Thyroid gland (tissue), 4 donors: ENCODE results near the gene DPP3. TPM values are rescaled to one million over a fixed set of nuclear protein-coding genes. Genes with fewer than 3 reads are reported as not detected.
"Not testable (repeated sequence)": the region's sequence is repeated elsewhere in the genome, so short reads cannot be mapped to it uniquely, and the experiment has no call there.

Experiments used
- DNase-seq, 2 donors: peaks; one replicate each; pipeline ENCODE4 v3.0.0-alpha.2; 2019
- H3K27ac ChIP-seq, 3 donors: fragments of 200-600 bp; sonication (generic); 1 replicate in 2 of 3; 2 replicates in 1 of 3; pipeline ENCODE4 v1.5.1; 2016 to 2019; ENCODE audit warnings: mild to moderate bottlenecking in 1 of 3, moderate library complexity in 1 of 3
- H3K27me3 ChIP-seq: fragments of 200-600 bp; sonication (generic); one replicate; pipeline ENCODE4 v1.5.1; 2019
- H3K36me3 ChIP-seq, 2 donors: fragments of 200-600 bp; sonication (generic); one replicate each; pipeline ENCODE4 v1.5.1; 2016 to 2019
- H3K4me1 ChIP-seq, 2 donors: fragments of 200-600 bp; sonication (generic); one replicate each; pipeline ENCODE4 v1.5.1; 2017 to 2019
- H3K4me3 ChIP-seq, 3 donors: fragments of 200-600 bp; sonication (generic); replicated peaks in 1 of 3; 1 replicate in 2 of 3; 2 replicates in 1 of 3; pipeline ENCODE4 v1.5.1; 2016; ENCODE audit warnings: mild to moderate bottlenecking in 1 of 3
- H3K9me3 ChIP-seq: fragments of 200-600 bp; sonication (generic); one replicate; pipeline ENCODE4 v1.5.1; 2017
- POLR2A ChIP-seq, 2 donors: fragments of 450-650 bp; IDR thresholded peaks; one replicate each; pipeline ENCODE4 v1.6.1; 2017; ENCODE audit warnings: antibody characterized with exemption in 2 of 2, mild to moderate bottlenecking in 2 of 2, moderate library complexity in 1 of 2
- WGBS, 2 donors: methylation state at CpG; one replicate each; pipeline ENCODE4 v1.1.5; 2017; 5-methylcytosine and 5-hydroxymethylcytosine counted together
- intact Hi-C: fragments of 100-400 bp; cut with DNase I; formaldehyde crosslinking; loops from one replicate; pipeline ENCODE4 v1.15.1; 2023
- total RNA-seq, 4 donors: library from RNA; depleted of rRNA; stranded (reverse); fragments of >200 nt; gene quantifications; one replicate each; pipeline ENCODE4 v1.2.3, GENCODE V29; 2016
- TF ChIP-seq, protein P1 (sequence below), 6 experiments: fragments of 200-600 bp in 3 of 6; fragments of 450-650 bp in 3 of 6; sonication (generic) in 3 of 6; IDR thresholded peaks; one replicate each; pipeline ENCODE4 v1.5.1; 2016 to 2019; ENCODE audit warnings: antibody characterized with exemption in 6 of 6, mild to moderate bottlenecking in 2 of 6, inconsistent platforms in 1 of 6, moderate library complexity in 1 of 6

DPP3 gene
- total RNA-seq, 4 donors from 2014 or later = 10.9 to 38.7 (median 35.8) TPM

DNA sequence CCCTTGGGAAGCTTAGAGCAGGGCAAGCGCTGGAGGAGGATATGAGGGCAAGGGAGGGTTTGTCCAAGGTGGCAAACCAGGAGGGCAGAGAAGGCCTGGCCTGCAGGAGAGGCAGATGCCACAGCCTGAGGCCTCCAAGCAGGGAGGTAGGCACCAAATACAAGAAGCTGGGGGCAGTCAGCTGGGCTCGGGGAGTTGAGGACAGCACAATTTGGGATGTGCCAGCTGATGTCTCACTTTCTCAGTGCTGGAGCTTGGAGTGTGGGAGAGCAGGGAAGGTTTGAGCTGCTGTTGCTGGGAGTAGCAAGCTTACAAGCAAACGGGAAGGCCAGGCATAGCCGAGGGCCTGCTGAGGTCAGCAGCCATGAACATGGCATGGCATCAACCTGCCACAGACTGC, 61.7 kb downstream of the DPP3 start:
- WGBS, 2 donors = 90 to 92% methylated on average over 4 of the region's 4 CpGs
- Histone ChIP-seq H3K4me1 (peaks cover 13 to 16% of the 10 kb centered on the region in 2 donors), H3K27ac (no peak overlapping the region), H3K36me3 (peaks cover 0 to 7% of the 10 kb centered on the region in 2 donors), H3K27me3 (no peaks in the 10 kb centered on the region), H3K4me3 (no peak overlapping the region), H3K9me3 (no peaks in the 10 kb centered on the region)
- DNase-seq = no peak
- intact Hi-C loops = no loop called here
- TF ChIP-seq POLR2A (IDR thresholded peaks at IDR 0.05) = no peak
- TF ChIP-seq, protein P1, sequence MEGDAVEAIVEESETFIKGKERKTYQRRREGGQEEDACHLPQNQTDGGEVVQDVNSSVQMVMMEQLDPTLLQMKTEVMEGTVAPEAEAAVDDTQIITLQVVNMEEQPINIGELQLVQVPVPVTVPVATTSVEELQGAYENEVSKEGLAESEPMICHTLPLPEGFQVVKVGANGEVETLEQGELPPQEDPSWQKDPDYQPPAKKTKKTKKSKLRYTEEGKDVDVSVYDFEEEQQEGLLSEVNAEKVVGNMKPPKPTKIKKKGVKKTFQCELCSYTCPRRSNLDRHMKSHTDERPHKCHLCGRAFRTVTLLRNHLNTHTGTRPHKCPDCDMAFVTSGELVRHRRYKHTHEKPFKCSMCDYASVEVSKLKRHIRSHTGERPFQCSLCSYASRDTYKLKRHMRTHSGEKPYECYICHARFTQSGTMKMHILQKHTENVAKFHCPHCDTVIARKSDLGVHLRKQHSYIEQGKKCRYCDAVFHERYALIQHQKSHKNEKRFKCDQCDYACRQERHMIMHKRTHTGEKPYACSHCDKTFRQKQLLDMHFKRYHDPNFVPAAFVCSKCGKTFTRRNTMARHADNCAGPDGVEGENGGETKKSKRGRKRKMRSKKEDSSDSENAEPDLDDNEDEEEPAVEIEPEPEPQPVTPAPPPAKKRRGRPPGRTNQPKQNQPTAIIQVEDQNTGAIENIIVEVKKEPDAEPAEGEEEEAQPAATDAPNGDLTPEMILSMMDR (IDR thresholded peaks at IDR 0.05) = no peak

DNA sequence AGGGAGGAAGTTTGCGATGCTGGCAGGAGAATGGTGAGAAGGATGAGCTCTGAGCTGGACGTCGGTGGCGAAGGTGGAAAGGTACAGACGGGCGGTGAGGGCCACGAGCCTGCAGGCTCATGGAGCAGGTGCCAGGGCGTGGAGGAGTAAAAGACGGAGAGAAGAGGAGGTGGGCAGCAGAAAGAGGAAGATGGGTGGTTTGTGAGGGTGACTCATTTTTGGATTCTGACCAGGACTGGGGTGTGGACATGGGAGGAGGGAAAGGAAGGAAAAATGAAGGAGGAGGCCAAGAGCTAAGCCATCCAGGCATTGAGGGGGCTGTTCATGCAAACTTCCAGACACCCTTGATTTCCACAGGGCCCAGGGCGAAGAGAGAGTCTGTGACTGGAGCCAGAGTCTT, 62.1 kb downstream of the DPP3 start:
- Histone ChIP-seq H3K27me3 (no peaks in the 10 kb centered on the region), H3K4me3 (no peak overlapping the region), H3K36me3 (peaks cover 0 to 4% of the 10 kb centered on the region in 2 donors), H3K4me1 (peaks cover 15 to 16% of the 10 kb centered on the region in 2 donors), H3K9me3 (no peaks in the 10 kb centered on the region), H3K27ac (no peak overlapping the region)
- intact Hi-C loops = no loop called here
- no peak for DNase-seq
- WGBS, 2 donors = 88 to 93% methylated on average over 10 of the region's 10 CpGs
- TF ChIP-seq, protein P1 (IDR thresholded peaks at IDR 0.05) = no peak
- no peak for TF ChIP-seq POLR2A (IDR thresholded peaks at IDR 0.05)

DNA sequence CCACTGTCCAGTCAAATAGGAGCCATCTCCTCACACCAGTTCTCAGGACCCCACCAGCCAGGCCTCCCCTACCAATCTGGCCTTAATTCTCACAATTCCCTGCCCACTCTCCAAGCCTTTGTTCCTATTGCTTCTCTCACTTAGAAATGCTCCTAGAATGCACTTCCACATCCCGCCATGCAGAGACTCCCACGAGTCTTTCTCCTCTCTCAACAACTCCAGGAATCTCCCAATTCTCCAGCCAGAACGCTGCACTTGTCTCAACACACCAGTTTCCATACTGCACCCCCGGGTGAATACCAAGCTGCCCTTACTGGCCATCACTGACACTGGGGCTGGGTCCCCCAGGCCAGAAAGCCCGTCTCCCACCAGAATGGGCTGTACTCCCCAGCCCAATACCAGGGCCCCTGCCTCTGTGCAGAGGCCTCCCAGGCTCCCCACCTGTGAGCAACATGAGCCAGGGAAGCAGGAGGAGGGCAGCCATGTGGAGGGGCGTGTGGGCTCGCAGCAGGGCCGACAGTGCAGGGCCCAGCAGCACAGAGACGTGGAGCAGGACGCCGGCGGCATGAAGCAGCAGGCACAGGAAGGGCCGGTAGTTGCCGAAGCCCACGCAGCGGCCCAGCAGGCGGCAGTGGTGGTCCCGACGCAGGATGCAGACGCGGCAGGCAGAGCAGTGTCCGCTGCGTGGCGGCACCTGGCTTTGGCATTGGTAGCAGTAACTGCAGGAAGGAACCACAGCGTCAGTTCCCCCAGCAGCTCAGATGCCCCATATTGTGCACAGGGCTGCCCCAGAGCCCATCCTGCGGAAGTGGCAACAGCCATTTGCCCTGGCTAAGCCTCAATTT, 63.3 kb downstream of the DPP3 start:
- 54 to 58% methylated on average over 8 to 17 of the region's 26 CpGs for WGBS, 2 donors
- Histone ChIP-seq H3K4me1 (peaks cover 15 to 16% of the 10 kb centered on the region in 2 donors), H3K27ac (no peak overlapping the region), H3K9me3 (no peaks in the 10 kb centered on the region), H3K4me3 (no peak overlapping the region), H3K27me3 (no peaks in the 10 kb centered on the region), H3K36me3 (peaks cover 0 to 4% of the 10 kb centered on the region in 2 donors)
- intact Hi-C loops = no loop called here
- TF ChIP-seq, protein P1 (IDR thresholded peaks at IDR 0.05) = peak in 1 of 6 experiments; percentile 11
- no peak for TF ChIP-seq POLR2A (IDR thresholded peaks at IDR 0.05)
- peak; percentile 15 to 34 for DNase-seq

DNA sequence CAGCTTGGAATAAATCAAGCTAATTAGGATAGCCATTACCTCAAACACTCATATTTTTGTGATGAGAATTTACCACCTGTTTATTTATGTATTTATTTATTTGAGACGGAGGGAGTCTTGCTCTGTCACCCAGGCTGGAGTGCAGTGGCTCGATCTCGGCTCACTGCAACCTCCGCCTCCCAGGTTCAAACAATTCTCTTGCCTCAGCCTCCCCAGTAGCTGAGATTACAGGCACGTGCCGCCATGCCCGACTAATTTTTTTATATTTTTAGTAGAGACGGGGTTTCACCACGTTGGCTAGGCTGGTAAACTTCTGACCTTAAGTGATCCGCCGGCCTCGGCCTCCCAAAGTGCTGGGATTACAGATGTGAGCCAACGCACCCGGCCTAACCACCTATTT, 64.7 kb downstream of the DPP3 start:
- intact Hi-C loops, H3K27ac ChIP-seq, H3K27me3 ChIP-seq, H3K36me3 ChIP-seq, DNase-seq, H3K9me3 ChIP-seq: not testable (repeated sequence)
- 67 to 73% methylated on average over 14 of the region's 14 CpGs for WGBS, 2 donors
- Histone ChIP-seq H3K4me3 (peak overlapping the region in 1 of 3 donors; percentile 94), H3K4me1 (peaks cover 15 to 16% of the 10 kb centered on the region in 2 donors)

DNA sequence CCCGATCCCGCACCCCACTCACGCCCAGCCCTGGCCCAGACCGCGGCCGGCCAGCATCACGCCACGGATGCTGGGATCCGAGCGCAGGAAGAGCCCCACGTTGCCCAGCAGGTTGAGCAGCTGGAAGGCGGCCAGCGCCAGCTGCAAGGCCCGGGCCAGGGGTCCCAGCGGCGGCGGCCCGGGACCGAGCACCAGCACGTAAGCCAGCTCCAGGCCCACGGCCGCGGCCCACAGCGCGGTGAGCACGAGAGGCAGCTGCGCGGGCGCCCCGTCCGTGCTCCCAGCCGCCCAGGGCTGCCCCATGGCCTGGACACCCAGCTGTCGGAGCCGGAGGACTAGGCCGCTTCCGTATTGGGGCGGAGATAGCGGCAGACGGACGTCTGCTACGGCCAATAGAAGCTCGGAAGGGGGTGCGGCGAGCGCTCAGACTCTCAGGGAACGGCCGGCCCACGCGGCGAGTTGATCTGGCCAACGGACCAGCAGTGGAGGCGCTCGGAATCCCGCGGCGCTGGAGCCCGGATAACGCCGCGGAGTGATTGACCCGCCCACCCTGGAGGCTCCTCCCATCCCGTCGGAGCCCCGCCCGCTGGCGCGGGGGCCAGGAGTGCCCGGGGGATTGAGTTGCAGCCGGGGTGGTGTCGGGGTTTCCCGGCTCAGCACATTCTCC, 65.6 kb downstream of the DPP3 start, which contains the start of gene ZDHHC24:
Gene ZDHHC24 (minus strand): TSS at position 348 of the 667 bp plus-strand sequence. CDS start 45 bp downstream, at position 303.
- peak; percentile 98 for DNase-seq
- Histone ChIP-seq H3K9me3 (no peaks in the 10 kb centered on the region), H3K4me3 (peak within 1 kb of the TSS; percentile 80 to 94 (median 82)), H3K36me3 (peaks cover 0 to 4% of the 10 kb centered on the region in 2 donors), H3K27ac (peak within 1 kb of the TSS in 1 of 3 donors; percentile 58), H3K4me1 (peaks cover 15 to 16% of the 10 kb centered on the region in 2 donors), H3K27me3 (no peaks in the 10 kb centered on the region)
- intact Hi-C loops = no loop called here
- TF ChIP-seq, protein P1 (IDR thresholded peaks at IDR 0.05) = no peak
- TF ChIP-seq POLR2A (IDR thresholded peaks at IDR 0.05) = peak in 1 of 2 donors; percentile 71
- WGBS, 2 donors = 0 to 2% methylated on average over 15 to 21 of the region's 71 CpGs
